NCI-H1694 treated with DMSO at 0.1 percent for 48 hours (cell line): Measurements from ENCODE around the gene ZNF665.
"Not testable (repeated sequence)": the region's sequence is repeated elsewhere in the genome, so short reads cannot be mapped to it uniquely, and the experiment has no call there.

Experiments
- DNase-seq: peaks from one replicate; lab custom pipeline; 2025; lab: John Stamatoyannopoulos, UW

Gene ZNF665

DNA sequence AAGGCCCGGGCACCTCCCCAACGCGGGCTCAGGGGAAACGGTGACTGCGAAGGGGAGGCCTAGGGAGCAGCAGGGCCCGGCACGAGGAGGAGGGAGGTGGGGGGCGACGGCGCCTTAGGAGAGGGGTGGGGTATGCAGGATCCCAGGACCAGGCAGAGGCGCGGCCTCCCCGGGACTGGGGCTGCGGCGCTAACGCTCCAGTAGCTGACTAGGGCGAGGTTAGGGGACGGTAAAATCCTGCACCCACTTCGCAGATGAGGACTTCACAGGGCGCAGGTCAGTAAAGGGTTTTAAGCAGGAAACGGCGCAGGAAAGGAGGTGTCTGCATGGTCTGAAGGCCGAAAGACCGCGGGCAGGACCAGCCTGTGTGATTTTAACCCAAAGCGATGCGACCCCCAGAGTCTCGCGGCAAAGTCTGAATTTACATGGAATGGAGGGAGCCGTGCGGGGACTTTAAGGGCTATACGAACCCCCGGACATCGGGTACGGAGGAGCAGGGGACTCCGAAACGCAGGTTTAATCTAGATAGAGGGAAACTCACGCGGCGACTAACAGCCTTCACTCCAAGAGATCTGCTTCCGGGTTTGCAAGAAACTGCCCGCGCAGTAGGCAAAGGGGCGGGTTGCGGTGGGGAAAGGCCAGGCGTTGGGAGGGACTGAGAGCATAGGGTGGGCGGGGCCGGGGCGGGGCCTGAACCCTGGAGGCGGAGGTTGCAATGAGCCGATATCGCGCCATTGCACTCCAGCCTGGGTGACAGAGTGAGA is at the start of gene ZNF665:
Gene ZNF665, minus strand, starts transcription at position 588 of the 764 bp plus-strand sequence. CDS start 10,460 bp downstream, outside the sequence.
- no peak for DNase-seq

DNA sequence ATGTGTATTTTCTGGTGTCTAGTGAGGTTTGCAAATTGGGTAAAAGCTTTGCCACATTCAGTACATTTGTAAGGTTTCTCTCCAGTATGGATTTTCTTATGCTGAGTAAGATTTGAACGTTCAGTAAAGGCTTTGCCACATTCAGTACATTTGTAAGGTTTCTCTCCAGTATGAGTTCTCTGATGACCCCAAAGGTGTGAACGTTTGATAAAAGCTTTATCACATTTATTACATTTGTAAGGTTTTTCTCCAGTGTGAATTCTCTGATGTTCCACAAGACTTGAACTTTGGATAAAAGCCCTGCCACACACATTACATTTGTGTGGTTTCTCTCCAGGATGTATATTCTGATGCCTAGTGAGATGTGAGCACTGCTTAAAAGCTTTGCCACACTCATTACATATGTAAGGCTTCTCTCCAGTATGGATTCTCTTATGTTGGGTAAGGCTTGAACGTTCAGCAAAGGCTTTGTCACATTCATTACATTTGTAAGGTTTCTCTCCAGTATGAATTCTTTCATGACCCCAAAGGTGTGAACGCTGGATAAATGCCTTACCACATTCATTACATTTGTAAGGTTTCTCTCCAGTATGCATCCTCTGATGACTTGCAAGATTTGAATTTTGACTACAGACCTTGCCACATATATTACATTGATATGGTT is 44.1 kb upstream of the ZNF665 start:
- DNase-seq = no peak

DNA sequence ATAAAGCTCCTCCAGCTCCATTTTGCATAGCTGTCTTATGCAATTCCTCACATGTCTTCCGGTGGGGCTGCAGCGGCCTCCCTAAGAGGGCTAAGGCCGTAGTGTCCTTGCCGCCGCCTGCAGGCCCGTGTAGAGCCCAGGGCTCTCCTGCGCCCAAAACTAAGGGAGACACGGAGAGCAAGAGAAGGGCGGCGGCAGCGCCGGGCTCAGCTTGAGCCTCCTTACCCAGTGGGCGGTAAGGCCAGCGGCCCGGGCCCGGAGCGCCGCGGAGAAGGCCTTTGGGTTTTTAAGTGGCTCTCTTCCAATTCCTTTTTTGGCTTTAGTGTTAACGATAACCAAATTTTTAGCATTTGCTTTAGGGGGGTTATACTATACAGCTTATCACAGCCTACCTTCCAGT is 31.4 kb upstream of the ZNF665 start:
- DNase-seq = no peak

DNA sequence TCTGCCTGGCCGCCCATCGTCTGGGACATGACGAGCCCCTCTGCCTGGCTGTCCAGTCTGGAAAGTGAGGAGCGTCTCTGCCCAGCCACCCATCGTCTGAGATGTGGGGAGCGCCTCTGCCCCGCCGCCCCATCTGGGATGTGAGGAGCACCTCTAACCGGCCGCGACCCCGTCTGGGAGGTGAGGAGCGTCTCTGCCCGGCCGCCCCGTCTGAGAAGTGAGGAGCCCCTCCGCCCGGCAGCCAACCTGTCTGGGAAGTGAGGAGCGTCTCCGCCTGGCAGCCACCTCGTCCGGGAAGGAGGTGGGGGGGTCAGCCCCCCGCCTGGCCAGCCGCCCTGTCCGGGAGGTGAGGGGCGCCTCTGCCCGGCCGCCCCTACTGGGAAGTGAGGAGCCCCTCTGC is 29.6 kb upstream of the ZNF665 start:
- DNase-seq = not testable (repeated sequence)

DNA sequence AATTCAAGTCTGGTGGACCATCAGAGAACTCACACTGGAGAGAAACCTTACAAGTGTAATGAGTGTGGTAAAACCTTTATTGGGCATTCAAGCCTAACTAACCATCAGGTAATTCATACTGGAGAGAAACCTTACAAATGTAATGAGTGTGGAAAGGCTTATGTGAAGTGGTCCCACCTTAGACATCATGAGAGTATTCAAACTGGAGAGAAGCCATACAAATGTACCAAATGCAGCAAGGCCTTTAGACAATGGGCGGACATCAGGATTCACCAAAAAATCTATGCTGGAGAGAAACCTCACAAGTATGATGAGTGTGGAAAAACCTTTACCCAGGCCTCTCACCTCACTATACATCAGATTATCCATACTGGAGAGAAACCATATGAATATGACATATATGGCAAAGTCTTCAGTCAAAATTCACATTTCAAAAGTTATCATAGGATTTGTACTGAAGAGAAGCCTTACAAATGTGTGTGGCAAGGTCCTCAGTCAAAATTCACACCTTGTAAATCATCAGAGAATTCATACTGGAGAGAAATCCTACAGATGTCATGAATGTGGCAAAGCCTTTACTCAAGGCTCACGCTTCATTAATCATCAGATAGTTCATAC is 19.7 kb upstream of the ZNF665 start:
- no peak for DNase-seq

DNA sequence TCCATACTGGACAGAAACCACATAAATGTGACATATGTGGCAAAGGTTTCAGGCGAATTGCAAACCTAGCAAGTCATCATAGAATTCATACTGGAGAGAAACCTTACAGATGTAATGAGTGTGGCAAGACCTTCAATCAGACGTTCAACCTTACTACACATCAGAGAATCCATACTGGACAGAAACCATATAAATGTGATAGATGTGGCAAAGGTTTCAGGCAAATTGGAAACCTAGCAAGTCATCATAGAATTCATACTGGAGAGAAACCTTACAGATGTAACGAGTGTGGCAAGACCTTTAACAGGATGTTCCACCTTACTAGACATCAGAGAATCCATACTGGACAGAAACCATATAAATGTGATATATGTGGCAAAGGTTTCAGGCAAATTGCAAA is 18.4 kb upstream of the ZNF665 start:
- DNase-seq = not testable (repeated sequence)

DNA sequence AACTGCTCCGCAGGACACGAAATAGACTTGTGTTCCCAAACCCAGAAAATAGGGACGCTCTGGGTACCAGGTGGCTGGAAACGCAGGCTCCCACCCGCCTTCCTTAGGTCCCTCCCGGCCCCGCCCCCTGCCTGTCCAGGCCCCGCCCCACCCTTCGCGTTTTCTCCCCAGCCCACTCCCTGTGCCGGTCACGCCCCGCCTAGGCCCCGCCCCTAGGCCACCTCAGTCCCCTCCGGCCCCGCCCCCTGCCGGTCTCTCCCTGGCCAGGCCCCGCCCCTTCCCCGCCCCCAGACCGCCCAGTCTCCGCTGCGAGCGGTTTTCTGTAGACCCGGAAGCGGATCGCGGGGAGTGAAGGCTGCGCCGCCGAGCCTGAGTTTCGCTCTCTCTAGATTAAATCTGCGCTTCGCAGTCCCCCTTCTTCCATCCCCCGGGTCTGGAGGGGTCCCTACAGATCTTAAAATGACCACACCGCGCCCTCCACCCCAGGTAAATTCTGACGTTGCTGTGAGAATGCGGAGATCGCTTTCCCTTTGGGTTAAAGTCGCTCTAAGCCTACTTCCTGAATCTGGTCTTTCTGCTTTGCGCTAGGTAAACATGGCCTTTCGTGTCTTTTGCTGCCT is 3.7 kb upstream of the ZNF665 start:
- DNase-seq = no peak

DNA sequence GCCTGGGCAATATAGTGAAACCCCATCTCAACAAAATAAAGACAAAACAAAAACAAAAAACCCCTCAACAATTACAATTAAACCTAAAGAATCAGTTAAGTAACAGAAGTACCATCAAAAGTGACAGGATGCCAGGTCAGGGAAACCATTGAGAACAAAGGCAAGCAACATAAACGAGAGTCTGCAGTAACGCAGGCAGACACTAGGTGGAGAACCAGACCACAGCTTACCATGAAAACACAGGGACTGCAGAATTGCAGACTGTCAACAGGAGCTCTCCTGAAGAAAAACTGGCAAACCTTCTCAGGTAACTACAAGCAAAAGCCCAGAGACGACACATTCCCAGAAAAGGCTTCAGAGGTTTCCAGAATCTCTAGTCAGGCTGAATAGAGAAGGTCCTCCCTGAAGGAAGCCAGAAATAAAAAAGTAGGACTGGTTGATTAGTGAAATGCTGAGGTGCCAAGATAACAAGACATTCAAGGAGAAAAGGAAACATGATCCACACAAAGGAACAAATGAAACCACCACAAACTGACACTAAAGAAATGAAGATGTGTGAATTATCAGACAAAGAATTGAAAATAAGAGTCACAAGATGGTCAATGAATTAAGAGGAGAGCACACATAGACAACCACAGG is 2.2 kb upstream of the ZNF665 start:
- DNase-seq = peak; percentile 37

DNA sequence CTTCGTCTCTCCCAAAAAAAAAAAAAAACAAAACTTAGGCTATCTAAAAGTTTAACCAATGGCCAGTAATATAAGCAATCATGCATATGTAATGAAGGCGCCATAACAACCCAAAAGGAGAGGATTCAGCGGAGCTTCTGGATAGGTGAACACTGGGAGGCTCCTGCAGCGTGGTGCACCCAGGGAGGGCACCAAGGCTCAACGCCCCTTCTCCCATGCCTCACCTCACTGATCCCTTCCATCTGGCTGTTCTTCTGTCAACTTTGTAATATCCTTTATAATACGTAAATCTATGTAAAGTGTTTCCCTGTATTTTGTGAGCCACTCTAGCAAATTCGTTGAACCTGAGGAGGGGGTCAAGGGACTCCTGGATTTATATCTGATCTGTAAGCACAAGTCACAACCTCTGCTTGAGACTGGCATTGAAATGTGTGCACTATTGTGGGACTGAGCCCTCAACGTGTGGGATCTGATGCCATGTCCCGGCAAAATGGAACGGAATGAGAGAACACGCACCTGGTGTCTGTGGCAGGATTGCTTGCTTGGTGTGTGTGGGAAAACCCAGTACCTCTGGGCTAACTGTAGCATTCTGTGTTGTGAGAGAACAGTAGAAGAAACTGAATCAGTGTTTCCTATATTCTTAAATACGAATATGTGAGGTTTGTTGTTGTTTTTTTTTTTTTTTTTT is 521 bp upstream of the ZNF665 start:
- no peak for DNase-seq

DNA sequence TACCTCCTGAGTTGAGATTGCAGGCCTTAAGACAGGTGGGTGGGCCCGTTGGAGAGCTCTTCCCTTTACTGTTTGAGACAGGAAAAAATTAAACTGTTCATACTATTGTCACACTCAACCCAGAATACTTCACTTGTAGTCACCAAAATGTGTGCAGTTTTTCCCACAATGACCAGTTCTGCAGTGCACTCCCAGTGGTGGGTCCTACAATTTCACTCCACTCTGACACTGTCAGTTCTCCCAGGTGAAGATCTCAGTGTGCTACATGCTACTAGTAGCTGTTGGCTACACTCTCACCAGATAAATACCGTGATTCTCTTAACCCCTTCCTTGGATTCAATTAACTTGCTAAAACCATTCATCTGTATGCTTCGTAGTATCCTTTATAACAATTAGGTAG is 2.9 kb downstream of the ZNF665 start:
- no peak for DNase-seq

DNA sequence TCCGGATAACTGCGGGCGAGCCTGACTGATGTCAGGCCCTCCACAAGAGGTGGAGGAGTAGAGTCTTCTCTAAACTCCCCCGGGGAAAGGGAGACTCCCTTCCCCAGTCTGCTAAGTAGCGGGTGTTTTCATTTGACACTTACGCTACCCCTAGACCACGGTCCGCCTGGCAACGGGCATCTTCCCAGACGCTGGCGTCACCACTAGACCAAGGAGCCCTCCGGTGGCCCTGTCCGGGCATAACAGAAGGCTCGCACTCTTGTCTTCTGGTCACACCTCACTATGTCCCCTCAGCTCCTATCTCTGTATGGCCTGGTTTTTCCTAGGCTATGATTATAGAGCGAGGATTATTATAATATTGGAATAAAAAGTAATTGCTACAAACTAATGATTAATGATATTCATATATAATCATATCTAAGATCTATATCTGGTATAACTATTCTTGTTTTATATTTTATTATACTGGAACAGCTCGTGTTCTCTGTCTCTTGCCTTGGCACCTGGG is 3.4 kb downstream of the ZNF665 start:
- DNase-seq = not testable (repeated sequence)

DNA sequence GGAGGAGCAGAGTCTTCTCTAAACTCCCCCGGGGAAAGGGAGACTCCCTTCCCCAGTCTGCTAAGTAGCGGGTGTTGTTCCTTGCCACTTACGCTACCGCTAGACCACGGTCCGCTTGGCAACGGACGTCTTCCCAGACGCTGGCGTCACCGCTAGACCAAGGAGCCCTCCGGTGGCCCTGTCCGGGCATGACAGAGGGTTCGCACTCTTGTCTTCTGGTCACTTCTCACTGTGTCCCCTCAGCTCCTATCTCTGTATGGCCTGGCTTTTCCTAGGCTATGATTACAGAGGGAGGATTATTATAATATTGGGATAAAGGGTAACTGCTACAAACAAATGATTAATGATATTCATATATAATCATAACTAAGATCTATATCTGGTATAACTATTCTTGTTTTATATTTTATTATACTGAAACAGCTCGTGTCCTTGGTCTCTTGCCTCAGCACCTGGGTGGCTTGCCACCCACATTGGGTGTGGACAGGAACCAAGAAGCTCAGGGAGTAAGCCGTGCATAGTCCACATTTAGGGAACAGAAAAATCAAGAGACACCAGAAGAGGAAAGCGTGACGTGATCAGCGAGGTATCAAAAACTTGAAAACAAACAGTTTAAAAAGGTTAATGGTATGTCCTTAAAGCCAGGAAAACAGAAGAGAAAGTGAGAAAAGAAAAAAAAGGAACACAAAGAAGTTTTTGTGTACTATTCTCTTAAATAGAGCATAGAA is 7.8 kb downstream of the ZNF665 start:
- DNase-seq = not testable (repeated sequence)

DNA sequence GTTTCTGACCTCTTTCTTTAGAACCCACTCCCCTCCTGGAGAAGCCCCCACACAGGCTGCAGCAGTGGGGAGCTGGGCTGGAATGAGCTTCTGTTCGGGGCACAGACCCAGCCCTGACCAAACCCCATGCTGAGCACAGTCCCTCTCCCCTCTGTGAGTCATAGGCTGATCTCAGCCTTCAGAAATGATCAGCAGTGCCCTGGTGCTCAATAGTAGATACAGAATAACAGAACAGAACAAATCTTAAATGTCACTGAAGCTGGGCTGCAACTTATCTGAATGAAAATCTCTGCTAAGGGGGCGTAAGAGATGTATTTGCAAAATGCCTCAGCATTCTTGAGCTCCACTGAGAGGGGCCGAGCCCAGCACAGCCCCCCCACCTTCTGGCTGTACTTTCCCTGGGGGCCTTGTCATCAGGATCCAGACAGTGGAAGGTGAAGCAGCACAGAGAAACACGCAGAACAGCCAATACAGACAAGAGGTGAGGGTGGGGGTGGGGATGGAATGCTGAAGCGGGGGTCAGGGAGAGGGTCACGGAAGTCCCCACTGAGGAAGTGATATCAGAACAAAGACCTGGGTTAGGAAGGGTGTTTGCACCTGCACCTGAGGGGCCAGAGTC is 9.9 kb downstream of the ZNF665 start:
- DNase-seq = no peak

DNA sequence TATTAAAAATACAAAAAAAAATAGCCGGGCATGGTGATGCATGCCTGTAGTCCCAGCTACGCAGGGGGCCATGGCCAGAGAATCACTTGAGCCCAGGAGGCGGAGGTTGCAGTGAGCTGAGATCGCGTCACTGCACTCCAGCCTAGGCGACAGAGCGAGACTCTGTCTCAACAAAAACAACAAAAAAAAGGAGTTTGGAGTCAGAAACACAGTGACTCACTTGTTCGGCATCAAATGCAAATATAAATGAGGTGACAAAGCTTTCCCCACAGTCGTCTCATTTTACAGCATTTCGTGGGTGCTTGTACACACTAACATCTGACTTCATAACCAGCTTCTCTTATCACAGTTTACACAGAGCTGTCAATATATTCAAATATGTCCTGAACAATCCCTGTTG is 11.0 kb downstream of the ZNF665 start:
- DNase-seq = no peak

DNA sequence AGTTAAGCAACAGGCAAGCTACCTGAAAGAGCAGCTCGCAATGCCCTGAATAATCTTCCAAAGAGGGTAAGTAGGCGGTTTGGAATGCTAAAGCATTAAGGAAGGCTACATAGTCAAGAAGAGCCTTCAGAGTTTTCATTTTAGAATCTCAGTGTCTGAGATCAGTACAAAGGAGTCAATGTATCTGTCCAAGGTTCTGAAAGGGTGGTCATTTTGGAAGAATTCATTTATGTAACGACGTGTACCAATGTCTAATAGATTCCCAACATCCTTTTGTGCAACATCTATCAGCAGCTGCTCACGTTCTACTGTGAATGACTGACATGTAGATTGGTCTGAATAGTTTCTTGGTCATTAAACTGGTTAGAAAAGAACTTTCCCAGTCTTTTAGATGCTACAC is 15.2 kb downstream of the ZNF665 start:
- no peak for DNase-seq

DNA sequence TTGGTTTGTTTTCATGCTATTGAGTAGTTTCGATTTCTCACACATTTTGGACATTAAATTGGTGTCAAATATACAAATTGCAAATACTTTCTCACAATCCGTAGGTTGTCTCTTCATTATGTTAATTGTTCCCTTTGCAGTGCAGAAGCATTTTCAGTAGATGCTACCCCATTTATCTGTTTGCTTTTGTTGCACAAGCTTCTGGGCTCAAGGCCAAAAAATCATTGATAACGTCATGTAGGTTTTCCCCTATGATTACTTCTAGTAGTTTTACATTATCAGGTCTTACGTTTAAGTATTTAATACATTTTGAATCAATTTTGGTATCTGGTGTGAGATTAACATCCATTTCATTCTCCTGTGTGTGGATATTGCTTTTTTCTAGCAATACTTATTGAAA is 20.3 kb downstream of the ZNF665 start:
- DNase-seq = no peak

DNA sequence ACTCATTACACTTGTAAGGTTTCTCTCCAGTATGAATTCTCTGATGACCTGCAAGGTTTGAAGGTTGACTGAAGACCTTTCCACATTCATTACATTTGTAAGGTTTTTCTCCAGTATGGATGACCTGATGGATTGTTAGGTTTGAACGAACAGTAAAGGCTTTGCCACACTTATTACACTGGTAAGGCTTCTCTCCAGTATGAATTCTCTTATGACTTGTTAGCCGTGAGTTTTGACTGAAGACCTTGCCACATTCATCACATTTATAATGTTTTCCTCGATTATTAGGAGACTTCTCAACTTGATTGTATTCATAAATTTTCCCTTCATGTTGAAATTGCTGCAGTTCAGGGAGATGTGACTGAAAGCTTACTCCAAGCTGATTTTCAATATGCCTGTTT is 27.5 kb downstream of the ZNF665 start:
- no peak for DNase-seq

DNA sequence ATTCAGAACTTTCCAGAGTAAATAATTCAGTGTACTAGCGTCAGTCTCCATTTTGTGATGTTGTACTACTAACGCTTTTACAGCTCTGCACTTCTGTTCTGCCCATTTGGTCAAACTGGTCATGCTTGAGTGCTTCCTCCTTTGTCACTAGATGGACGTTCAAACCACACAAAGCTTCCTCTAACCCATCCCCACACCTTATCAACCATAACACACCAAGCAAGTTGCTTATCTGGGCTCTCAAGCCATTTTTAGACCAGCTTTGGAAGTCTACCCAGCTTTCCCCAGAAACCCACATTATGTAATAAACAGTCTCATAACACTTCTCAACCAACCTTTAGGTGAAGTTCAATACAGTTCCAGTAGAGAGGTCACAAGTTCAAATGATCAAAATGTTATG is 32.0 kb downstream of the ZNF665 start:
- DNase-seq = no peak

DNA sequence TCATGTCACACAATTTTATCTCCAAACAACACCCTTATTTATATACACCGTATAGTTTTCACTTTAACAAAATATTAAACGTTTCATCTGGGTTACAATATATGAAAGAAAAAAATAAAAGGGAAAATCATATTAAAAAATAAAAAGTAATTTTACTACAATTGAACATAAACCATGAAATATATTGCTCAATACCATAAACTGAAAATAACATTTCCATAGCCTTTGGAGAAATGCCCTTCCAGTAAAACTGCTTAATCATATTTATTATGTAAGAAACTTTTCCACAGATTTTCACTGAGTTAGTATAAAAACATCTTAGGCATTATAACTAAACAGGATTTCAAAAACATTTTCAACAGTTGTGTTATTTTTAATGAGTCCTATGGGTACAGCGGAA is 32.8 kb downstream of the ZNF665 start:
- no peak for DNase-seq

DNA sequence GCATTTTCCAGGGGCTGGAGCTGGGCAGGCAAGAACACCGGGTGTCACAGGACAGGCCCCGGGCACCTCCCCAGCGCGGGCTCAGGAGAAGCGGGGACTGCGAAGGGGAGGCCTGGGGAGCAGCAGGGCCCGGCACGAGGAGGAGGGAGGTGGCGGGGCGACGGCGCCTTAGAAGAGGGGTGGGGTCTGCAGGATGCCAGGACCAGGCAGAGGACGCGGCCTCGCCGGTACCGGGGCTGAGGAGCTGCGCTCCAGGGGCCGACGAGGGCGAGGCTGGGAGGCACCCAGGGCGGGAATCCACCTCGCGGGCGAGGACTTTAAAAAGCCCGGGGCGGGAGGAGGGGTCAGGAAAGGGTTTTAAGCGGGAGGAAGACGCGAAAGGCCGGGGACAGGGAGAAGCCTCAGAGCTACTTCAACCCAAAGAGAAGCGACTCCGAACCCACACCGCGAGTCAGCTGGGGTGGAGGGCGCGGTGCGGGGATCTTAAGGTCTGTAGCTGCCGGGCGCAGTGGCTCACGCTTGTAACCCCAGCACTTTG is 35.0 kb downstream of the ZNF665 start:
- DNase-seq = no peak
